ENCODE measurements around the gene NEBL.

NEBL gene

DNA sequence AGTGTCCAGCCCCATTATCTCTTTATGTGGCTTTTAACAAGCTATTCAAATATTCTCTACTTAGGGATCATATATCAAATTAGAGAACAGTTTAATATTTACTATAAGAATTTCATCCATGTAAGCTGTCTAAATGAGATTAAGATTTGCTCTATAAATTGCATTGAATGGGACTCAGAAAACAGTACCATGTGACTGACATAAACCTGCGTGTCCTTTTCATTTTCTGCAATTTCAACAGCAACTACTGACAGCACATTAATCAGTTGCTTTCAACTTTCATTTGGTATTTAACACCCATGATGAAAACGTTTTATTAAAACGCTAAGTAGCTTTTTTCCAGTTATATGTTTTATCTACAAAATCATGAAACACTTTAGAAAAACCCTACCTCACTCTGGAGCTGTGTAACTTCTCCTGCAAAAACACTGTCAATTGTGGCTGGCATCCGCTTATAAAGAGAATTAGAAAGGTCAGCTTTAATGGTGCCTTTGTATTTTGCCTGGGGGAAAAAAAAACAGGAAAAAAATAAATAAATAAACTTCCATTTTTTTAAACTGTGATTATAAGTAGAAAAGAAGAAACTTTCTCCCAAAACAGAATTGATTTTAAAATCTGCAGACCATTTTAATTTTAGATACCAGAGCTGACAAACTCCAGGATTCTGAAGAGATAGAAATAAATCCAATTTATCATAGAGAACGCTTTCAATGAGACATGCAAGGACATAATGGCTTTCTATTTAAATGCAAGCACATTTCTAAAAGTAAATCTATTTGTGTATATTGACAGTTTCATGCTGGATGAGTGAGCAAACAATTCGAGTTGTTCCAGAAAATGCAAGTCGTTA lies 9.2 kb downstream of the NEBL start:
- H3K36me3 ChIP-seq: no peaks in the 10 kb centered on the region
- TF ChIP-seq CTCF (IDR thresholded peaks at IDR 0.05): no peak
- H3K9me3 ChIP-seq: no peaks in the 10 kb centered on the region
- no peak overlapping the region for H3K27ac ChIP-seq
- peaks cover 6% of the 10 kb centered on the region for H3K27me3 ChIP-seq
- H3K4me3 ChIP-seq (ENCODE audit: low read depth in 1 of 2, low read length in 1 of 2): no peak overlapping the region
- H3K4me1 ChIP-seq (ENCODE audit: control insufficient read depth in 1 of 2, insufficient read depth in 1 of 2, low read depth in 1 of 2, low read length in 1 of 2): no peaks in the 10 kb centered on the region

GRCh38 chr10:20885678-20886077 lies 11.4 kb downstream of the NEBL start:
- H3K4me3 ChIP-seq (ENCODE audit: low read depth in 1 of 2, low read length in 1 of 2): no peak overlapping the region
- no peaks in the 10 kb centered on the region for H3K9me3 ChIP-seq
- TF ChIP-seq CTCF (IDR thresholded peaks at IDR 0.05): no peak
- no peak overlapping the region for H3K27ac ChIP-seq
- no peaks in the 10 kb centered on the region for H3K4me1 ChIP-seq (ENCODE audit: control insufficient read depth in 1 of 2, insufficient read depth in 1 of 2, low read depth in 1 of 2, low read length in 1 of 2)
- peaks cover under 1% of the 10 kb centered on the region for H3K27me3 ChIP-seq
- H3K36me3 ChIP-seq: no peaks in the 10 kb centered on the region

DNA sequence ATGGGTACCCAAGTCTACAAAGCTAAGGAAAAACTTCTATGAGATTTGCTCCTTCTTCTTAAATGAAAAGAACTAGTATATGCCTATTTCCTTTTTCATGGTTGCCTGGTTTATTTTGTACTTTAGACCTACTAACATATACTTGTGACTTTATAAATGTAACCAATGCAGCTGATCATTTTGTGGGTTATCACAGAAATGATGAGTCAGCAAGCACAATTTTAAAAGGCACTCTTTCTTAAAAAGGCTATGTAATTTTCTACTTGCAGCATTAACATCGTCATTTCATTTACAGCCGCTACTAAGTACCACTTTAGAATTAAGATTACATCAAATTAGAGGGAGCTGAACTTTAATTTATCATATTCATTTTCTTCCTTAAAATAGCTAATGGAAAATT lies 13.6 kb downstream of the NEBL start:
- Histone ChIP-seq H3K9me3 (no peaks in the 10 kb centered on the region), H3K27me3 (no peaks in the 10 kb centered on the region), H3K4me1 (ENCODE audit: control insufficient read depth in 1 of 2, insufficient read depth in 1 of 2, low read depth in 1 of 2, low read length in 1 of 2) (no peaks in the 10 kb centered on the region), H3K4me3 (ENCODE audit: low read depth in 1 of 2, low read length in 1 of 2) (no peak overlapping the region), H3K36me3 (no peaks in the 10 kb centered on the region), H3K27ac (no peak overlapping the region)
- TF ChIP-seq CTCF (IDR thresholded peaks at IDR 0.05): no peak

GRCh38 chr10:20882091-20882490 lies 15.0 kb downstream of the NEBL start:
- Histone ChIP-seq H3K36me3 (no peaks in the 10 kb centered on the region), H3K9me3 (no peaks in the 10 kb centered on the region), H3K4me1 (ENCODE audit: control insufficient read depth in 1 of 2, insufficient read depth in 1 of 2, low read depth in 1 of 2, low read length in 1 of 2) (no peaks in the 10 kb centered on the region), H3K4me3 (ENCODE audit: low read depth in 1 of 2, low read length in 1 of 2) (no peak overlapping the region), H3K27ac (no peak overlapping the region), H3K27me3 (no peaks in the 10 kb centered on the region)
- TF ChIP-seq CTCF (IDR thresholded peaks at IDR 0.05): no peak

DNA sequence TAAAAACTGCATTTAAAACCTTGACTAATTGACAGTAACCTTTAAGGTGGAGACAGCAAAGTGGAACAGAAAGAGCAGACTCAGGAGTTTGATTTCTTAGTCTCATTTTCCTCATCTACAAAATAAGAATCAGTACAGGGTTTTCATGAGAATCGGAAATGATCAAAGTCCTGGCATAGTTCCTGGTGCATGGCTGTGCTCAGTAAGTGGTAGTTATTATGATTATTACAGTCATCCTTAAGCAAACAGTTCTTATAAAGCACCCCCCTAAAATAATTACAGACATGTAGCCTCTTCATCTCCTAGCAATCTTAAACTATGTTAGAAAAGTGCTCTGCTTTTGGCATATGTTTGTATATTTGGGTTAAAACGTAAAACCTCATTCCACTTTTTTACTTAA lies 18.0 kb downstream of the NEBL start:
- TF ChIP-seq CTCF (IDR thresholded peaks at IDR 0.05): no peak
- Histone ChIP-seq H3K4me1 (ENCODE audit: control insufficient read depth in 1 of 2, insufficient read depth in 1 of 2, low read depth in 1 of 2, low read length in 1 of 2) (no peaks in the 10 kb centered on the region), H3K4me3 (ENCODE audit: low read depth in 1 of 2, low read length in 1 of 2) (no peak overlapping the region), H3K9me3 (no peaks in the 10 kb centered on the region), H3K27ac (no peak overlapping the region), H3K27me3 (peaks cover 5% of the 10 kb centered on the region), H3K36me3 (no peaks in the 10 kb centered on the region)
